GM19324 (cell line): ENCODE data around the gene CCDC68.

Source experiments
- ATAC-seq: cut with Tn5 transposase; IDR thresholded peaks from one replicate; pipeline ENCODE4 v1.9.1; 2021; ENCODE audit warnings: mild to moderate bottlenecking, moderate library complexity; ENCODE audit not compliant: unreplicated experiment, low FRiP score

CCDC68 gene

GRCh38 chr18:54961868-54962267 lies 2.6 kb upstream of the CCDC68 start:
- no peak for ATAC-seq

GRCh38 chr18:54961016-54961423 lies 1.8 kb upstream of the CCDC68 start:
- no peak for ATAC-seq

DNA sequence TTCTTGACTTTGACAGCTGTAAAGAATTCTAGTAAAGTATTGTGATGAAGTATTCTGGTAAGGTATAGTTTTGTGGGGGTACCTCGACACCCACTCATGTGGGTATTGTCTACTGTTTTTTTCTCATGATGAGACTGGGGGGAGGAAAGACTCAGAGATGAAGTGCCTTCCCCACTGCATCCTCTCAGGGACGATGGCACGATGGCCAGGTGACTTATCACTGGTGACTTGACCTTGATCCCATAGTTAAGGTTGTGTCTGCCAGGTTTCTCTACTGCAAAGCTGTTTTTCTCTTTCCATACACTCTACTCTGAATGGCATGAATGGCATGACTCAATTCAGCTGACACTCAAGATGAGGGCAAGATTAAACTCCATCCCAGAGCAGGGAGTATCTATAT lies 936 bp upstream of the CCDC68 start:
- no peak for ATAC-seq

- no peak for ATAC-seq
Measured at GRCh38 chr18:54957996-54958395, 1.3 kb downstream of the CCDC68 start.

DNA sequence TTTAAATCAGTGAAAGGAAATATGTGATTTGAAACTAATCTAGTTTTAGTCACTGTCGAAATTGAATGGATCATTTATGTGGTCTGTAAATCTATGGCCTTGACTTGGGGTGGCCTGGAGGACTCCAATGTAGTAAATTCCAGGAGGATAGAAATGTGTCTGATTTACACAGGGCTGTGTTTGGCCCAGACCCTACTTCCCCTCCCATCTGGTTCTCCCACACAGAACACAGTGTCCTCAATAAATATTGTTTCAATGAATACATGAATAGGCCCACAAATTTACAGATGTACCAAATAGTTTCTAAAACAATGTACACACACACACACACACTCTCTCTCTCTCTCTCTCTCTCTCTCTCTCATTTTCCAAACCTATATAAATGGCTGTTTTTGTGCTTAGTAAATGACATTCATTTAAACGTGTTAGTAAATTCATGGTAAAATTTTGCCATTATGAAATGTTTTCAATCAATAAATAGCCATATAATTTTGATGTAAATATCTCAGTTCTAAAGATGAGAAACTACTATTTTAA lies 1.9 kb downstream of the CCDC68 start:
- ATAC-seq, result no peak

DNA sequence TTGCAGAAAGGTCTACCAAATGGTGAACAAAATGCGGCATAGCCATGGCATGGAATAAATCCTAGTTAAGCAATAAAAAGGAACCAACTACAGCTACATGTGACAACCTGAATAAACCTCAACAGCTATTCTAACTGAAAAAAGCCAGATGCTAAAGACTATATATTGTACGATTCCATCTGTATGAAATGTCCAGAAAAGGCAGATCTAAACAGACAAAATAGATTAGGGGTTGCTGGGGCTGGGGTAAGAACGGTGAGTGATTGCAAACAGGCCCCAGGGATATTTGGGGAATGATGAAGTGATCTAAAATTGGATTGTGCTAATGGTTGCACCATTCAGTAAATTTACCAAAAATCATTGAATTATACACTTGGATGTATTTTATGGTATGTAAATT lies 2.8 kb downstream of the CCDC68 start:
- no peak for ATAC-seq

- no peak for ATAC-seq
Measured at GRCh38 chr18:54952026-54952425, 7.2 kb downstream of the CCDC68 start.

DNA sequence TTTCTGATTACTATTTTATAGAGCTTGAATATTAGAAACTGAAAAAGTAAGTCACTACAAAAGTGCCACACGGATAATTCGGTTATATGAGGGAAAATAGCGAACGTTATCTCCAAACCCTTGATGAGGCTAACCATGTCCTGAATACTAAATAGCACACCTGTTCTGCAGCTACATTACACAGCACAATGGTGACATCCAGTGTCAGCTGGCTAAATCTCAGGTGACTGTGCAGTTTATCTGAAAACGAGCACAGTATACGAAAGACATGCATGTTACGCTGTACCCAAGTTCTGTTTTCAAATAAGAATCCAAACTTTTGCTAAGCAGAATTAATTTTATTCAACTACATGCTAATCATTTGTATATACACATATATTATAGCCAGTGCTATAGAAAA lies 9.0 kb downstream of the CCDC68 start:
- ATAC-seq, result no peak

DNA sequence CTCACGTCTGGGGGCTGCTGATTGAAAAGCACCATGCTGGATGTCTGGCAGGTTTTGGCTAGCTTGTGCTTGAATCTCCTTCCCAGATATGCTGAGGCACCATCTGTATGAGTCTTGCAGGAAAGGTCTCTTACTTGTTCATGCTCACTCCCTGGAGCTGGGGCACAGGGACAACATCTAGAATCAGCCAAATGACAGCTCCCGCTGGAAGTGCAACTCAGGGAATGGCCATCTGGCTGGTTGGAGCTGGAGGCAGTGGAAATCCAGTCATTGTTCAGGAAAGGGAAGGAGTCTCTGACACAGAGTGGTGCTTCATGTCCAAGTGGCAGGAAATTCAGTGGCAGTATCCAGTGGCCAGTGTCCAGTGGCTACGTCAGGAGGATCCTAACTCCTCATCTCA lies 9.7 kb downstream of the CCDC68 start:
- ATAC-seq, result no peak

- no peak for ATAC-seq
Measured at GRCh38 chr18:54948350-54948837, 10.9 kb downstream of the CCDC68 start.

DNA sequence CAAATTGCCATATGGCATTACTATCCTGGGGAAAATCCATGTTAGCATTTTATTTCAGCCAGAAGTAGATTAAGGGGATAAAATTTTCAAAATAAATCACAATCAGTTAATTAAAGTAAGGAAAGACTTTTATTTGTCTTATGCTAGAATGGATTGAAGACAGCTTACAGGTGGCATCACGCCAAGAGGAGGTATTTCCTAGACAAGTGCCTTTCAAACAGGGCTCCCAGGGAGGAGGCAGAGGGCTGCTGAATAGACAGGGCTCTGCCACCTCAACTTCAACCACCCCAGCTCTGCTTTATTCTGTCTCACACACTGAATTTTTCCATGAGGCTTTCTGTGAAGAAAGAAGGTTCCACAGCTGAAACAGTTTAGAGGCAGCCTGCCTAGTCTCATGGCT lies 12.2 kb downstream of the CCDC68 start:
- no peak for ATAC-seq

- peak; percentile 70 for ATAC-seq
Measured at GRCh38 chr18:54946149-54946581, 13.1 kb downstream of the CCDC68 start.

DNA sequence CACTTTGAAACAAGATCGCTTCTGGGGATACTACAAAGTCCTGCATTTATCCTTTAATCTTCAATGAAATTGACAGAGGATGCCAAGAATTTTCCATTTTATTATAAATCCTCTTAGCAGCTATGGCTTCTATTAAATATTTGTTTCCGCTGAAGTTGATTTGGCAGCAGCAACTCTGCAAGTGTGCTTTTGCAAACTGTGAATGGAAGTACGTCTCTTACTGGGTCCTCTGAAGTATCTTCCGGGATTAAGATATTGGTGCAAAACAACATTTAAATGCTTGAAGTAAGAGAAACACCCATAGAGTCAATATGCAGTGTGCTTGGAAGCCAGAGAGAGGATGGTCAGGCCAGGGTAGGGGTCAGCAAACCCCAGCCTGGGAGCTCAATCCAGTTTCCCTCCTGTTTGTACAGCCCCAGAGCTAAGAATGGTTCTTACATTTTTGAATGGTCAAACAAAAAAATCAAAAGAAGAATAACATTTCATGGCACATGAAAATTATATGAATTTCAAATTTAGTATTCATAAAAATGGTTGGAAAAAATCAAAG lies 13.6 kb downstream of the CCDC68 start:
- ATAC-seq, result no peak

DNA sequence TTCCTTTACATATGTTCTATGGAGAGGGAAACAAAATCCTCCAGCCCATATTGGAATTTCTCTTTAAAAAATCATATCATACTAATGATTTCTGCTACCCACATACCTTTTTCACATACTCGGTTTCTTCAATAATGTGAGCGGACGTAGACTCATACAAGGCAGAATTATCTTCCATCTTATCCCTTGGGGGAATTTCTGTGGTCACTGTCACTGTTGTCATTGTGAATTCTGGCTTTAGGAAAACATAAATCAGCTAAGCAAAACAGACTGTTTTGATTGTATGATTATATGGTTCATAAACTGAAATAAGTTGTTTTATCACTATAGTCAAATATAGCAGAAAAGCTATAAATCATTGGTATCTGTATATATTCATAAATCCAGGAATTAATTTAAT lies 16.7 kb downstream of the CCDC68 start:
- no peak for ATAC-seq

DNA sequence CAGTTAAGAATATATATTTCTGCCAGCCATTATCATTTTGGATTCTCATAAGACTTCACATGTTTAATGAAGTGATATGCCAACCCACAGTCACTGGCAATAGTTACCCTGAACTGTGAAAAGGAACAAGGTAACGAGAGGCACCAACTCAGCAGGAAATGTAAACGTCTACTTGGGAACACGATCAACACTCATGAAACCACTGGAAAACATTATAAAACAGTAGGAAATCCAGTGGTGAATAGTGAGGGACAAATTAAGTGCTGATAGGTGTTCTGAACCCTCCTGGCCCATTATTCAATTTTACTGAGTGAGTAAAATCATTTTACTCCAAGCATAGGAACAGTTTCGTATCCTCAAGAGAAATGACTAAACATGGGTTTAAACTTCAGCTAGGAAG lies 17.1 kb downstream of the CCDC68 start:
- ATAC-seq, result no peak

DNA sequence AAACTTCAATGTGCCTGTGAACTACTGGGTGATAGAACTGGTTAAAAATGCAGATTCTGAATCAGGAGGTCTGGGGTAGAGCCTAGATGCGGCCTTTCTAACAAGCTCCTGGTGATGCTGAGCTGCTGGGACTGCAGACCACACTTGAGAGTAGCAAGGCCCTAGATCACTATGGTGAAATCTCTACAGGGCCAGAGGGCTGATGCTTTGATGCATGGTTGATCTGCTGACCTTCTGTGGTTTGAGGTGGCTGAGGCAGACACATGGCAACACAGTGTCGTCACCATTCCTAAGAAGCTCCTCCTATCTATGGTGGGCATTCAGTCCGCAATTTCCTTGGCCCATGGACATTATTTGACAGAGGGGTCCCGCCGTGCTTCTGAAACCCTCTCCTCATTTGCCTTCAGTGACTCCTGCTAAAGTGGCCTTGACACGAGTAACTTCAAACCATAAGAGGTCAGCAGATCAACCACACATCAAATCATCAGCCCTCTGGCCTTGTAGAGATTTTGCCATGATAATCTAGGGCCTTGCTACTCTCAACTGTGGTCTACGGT lies 19.8 kb downstream of the CCDC68 start:
- no peak for ATAC-seq

DNA sequence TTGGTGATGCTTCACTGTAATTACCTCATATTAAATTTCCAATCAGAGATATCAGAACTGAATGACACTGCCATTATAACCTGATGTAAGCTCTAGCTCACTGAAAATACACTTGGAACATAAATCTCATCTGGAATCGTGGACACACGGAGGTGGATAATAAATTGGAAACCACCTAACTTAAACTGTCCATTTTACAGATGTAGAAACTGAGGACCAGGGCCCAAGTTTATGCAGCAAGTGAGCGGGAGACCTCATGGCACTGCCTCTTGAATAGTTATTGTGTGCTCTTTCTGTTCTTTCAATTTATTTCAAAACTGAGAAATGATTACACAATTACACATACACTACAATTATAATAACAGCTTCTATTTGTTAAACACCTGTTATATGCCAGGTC lies 20.8 kb downstream of the CCDC68 start:
- ATAC-seq, result no peak

DNA sequence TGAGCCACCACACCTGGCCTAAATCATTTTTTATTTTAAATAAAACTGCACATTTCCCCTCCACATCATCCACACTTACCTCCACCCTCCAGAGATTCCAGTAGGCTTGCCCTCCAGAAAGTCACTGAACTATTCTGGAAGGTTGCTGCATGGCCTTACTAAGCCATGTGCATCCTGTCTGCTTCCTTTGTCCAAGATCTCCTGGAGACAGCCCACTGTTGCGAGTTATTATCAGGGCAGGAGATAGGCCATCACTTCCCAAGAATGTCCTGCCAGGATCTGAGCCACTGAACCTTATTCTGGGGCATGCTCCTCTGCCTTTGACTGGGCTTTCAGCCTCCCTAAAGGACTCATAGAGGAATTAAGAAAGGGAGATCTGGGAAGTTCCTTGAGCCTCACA lies 26.8 kb downstream of the CCDC68 start:
- no peak for ATAC-seq

- ATAC-seq, result no peak
Measured at GRCh38 chr18:54931152-54931551, 28.1 kb downstream of the CCDC68 start.

DNA sequence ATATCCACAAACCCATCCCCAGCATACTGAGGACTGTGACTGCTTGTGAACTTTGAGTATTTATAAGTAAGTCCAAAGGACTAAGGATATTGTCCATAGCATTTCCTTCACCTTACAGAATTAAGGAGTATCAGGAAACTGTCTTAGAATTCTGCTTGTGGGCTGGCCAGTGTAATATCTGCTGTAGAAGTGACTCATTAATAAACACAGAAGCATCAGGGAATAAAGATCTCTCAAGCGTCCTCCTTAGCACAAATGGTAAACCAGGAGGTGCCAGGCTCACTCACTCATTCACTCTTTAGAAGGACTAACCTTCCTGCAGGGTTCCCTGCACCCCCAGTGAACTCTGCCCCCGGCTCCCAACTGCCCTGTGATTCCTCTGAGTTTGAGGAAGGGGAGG lies 31.0 kb downstream of the CCDC68 start:
- no peak for ATAC-seq

DNA sequence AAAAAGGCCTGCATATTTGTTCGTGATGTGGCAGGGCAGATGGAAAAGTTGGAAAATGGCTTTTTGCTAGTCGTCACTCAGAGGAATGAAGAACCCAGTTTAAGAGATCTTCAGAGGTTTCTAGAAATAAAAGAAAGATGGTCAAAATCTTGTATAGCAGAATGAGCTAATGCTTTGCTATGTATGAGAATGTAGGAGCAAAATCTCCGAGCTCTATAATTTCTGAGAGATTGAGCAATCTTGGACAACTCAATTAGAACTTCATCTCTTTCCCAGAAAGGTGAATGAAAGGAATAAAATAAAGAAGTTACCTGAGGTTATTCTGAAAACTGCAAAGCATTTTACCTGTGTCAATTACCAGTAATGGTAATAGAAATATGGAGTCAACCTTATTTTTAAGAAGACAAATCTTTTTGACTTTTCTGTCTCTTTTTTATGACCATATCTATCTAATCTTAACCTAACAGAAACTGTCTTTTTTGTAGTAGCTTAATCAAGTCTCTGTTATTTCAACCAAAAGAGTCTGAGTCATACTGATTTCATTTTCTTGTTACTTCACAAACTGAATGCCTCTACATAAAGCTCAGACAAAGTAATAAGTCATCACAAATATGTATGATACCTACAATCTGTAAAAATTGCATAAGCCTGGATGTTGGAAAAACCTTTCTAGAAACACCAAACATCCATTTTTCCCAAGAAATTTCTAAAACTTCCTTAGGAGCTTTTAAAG lies 32.5 kb downstream of the CCDC68 start:
- no peak for ATAC-seq

GRCh38 chr18:54924948-54925347 lies 34.3 kb downstream of the CCDC68 start:
- no peak for ATAC-seq
